ENCODE measurements around the gene FNIP1.

DNA sequence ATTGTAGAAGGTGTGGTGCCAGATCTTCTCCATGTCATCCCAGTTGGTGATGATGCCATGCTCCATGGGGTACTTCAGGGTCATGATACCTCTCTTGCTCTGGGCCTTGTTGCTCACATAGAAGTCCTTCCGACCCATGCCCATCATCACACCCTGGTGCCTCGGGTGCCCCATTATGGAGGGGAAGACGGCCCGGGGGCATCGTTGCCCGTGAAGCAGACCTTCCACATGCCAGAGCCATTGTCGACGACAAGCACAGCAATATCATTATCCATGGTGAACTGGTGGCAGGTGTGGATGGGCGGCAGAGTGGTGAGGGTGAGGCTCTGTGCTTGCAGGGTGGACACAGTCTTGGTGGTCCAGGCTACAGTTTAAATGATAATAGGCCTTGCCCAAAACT, 137.0 kb downstream of the FNIP1 start:
- TF ChIP-seq, protein P1, sequence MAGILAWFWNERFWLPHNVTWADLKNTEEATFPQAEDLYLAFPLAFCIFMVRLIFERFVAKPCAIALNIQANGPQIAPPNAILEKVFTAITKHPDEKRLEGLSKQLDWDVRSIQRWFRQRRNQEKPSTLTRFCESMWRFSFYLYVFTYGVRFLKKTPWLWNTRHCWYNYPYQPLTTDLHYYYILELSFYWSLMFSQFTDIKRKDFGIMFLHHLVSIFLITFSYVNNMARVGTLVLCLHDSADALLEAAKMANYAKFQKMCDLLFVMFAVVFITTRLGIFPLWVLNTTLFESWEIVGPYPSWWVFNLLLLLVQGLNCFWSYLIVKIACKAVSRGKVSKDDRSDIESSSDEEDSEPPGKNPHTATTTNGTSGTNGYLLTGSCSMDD (CRISPR knock-in tag; IDR thresholded peaks at IDR 0.05) = no peak
- TF ChIP-seq CHCHD3 (CRISPR knock-in tag; IDR thresholded peaks at IDR 0.05) (no peak), ZNF772 (CRISPR knock-in tag; IDR thresholded peaks at IDR 0.05) (no peak), POLR2A (IDR thresholded peaks at IDR 0.05; ENCODE audit: insufficient read depth in 1 of 2, low read depth in 2 of 2, low read length in 2 of 2) (no peak), POLR2AphosphoS5 (IDR thresholded peaks at IDR 0.05; ENCODE audit: low read depth, low read length) (no peak), ZBTB33 (CRISPR knock-in tag; IDR thresholded peaks at IDR 0.05) (no peak), POLR2G (IDR thresholded peaks at IDR 0.05; ENCODE audit: low read depth, low read length) (no peak), PTBP1 (IDR thresholded peaks at IDR 0.05; ENCODE audit: low read depth, low read length, poor library complexity, severe bottlenecking) (no peak), MAFK (conservative IDR thresholded peaks at IDR 0.05 in 1 of 2, IDR thresholded peaks at IDR 0.05 in 1 of 2; ENCODE audit: low read length in 2 of 2) (no peak)

All from HepG2 (cell line).